GM23338 (cell line): ENCODE measurements around the gene PSMB7. TPM values are rescaled to one million over a fixed set of nuclear protein-coding genes. Genes with fewer than 3 reads are reported as not detected.

Experiments used
- ATAC-seq: fragments of 200-7000 bp; cut with Tn5 transposase; 3 replicates; pipeline ENCODE4 v1.9.1; 2020
- DNase-seq: peaks from one replicate; pipeline ENCODE4 v3.0.0-alpha.2; 2015; ENCODE audit warnings: low spot score
- H2AFZ ChIP-seq: fragments of 200-600 bp; sonication (generic); 2 replicates; pipeline ENCODE4 v1.8.0; 2016; ENCODE audit warnings: antibody characterized with exemption, mild to moderate bottlenecking, moderate library complexity
- H3F3A ChIP-seq: fragments of 200-600 bp; sonication (generic); replicated peaks from 2 replicates; pipeline ENCODE4 v1.8.0; 2017; ENCODE audit warnings: antibody characterized with exemption, mixed run types, low read depth
- H3K27ac ChIP-seq: fragments of 200-600 bp; sonication (generic); 2 replicates; pipeline ENCODE4 v1.6.1; 2016; ENCODE audit warnings: low read depth
- H3K27me3 ChIP-seq: fragments of 200-600 bp; sonication (generic); 2 replicates; pipeline ENCODE4 v1.8.0; 2016; ENCODE audit warnings: mild to moderate bottlenecking, mixed run types, moderate library complexity; ENCODE audit not compliant: insufficient read depth
- H3K36me3 ChIP-seq: fragments of 200-600 bp; sonication (generic); 2 replicates; pipeline ENCODE4 v1.8.0; 2016; ENCODE audit warnings: mild to moderate bottlenecking; ENCODE audit not compliant: insufficient read depth
- H3K4me1 ChIP-seq: fragments of 200-600 bp; sonication (generic); 2 replicates; pipeline ENCODE4 v1.8.0; 2016; ENCODE audit warnings: mild to moderate bottlenecking, moderate library complexity; ENCODE audit not compliant: insufficient read depth
- H3K4me2 ChIP-seq: fragments of 200-600 bp; sonication (generic); 2 replicates; pipeline ENCODE4 v1.7.1; 2017; ENCODE audit warnings: mixed run types
- H3K4me3 ChIP-seq: fragments of 200-600 bp; sonication (generic); 2 replicates; pipeline ENCODE4 v1.6.1; 2016; ENCODE audit warnings: mixed run types
- H3K79me2 ChIP-seq: fragments of 200-600 bp; sonication (generic); replicated peaks from 2 replicates; pipeline ENCODE4 v1.8.0; 2017; ENCODE audit warnings: mild to moderate bottlenecking; ENCODE audit not compliant: insufficient read depth
- H3K9me2 ChIP-seq: fragments of 200-600 bp; sonication (generic); 2 replicates; pipeline ENCODE4 v1.8.0; 2017; ENCODE audit not compliant: insufficient read depth
- H4K20me1 ChIP-seq: fragments of 200-600 bp; sonication (generic); replicated peaks from 2 replicates; pipeline ENCODE4 v1.8.0; 2017; ENCODE audit warnings: mild to moderate bottlenecking; ENCODE audit not compliant: insufficient read depth
- H3K27ac Mint-ChIP-seq: 2 replicates; pipeline ENCODE4 v1.8.0; 2020; ENCODE audit warnings: inconsistent platforms, mild to moderate bottlenecking, moderate library complexity, mixed read lengths
- H3K27me3 Mint-ChIP-seq: 3 replicates; pipeline ENCODE4 v1.8.0; 2022; ENCODE audit warnings: low read depth, mild to moderate bottlenecking, moderate library complexity, mixed read lengths, inconsistent platforms; ENCODE audit not compliant: insufficient read depth, poor library complexity
- H3K36me3 Mint-ChIP-seq: 3 replicates; pipeline ENCODE4 v1.8.0; 2021; ENCODE audit warnings: low read depth, mild to moderate bottlenecking, inconsistent platforms, moderate library complexity, mixed read lengths
- H3K4me1 Mint-ChIP-seq: 3 replicates; pipeline ENCODE4 v1.8.0; 2020; ENCODE audit warnings: mild to moderate bottlenecking, inconsistent platforms, mixed read lengths
- H3K4me3 Mint-ChIP-seq: 3 replicates; pipeline ENCODE4 v1.8.0; 2021; ENCODE audit warnings: moderate library complexity, mild to moderate bottlenecking, inconsistent platforms, mixed read lengths
- H3K9me3 Mint-ChIP-seq: 3 replicates; pipeline ENCODE4 v1.8.0; 2020; ENCODE audit warnings: moderate library complexity, mild to moderate bottlenecking, inconsistent platforms, mixed read lengths
- CREB1 ChIP-seq: fragments of 250-450 bp; sonication (Bioruptor Pico); IDR thresholded peaks from 2 replicates; pipeline ENCODE4 v1.5.0; 2020; ENCODE audit warnings: low read depth, mild to moderate bottlenecking, moderate library complexity
- ETS1 ChIP-seq: IDR thresholded peaks from 2 replicates; pipeline ENCODE4 v1.6.1; 2016; ENCODE audit warnings: antibody characterized with exemption
- EZH2 ChIP-seq: fragments of 200-600 bp; sonication (generic); IDR thresholded peaks from one replicate; pipeline ENCODE4 v1.8.0; 2017; ENCODE audit warnings: antibody characterized with exemption, mild to moderate bottlenecking, low read depth; ENCODE audit not compliant: unreplicated experiment
- EZH2phosphoT487 ChIP-seq: fragments of 200-600 bp; sonication (generic); IDR thresholded peaks from one replicate; pipeline ENCODE4 v1.8.1; 2018; ENCODE audit warnings: antibody characterized with exemption; ENCODE audit not compliant: unreplicated experiment
- NANOG ChIP-seq: IDR thresholded peaks from 2 replicates; pipeline ENCODE4 v1.6.1; 2016; ENCODE audit warnings: antibody characterized with exemption, borderline replicate concordance
- POLR2AphosphoS5 ChIP-seq: IDR thresholded peaks from 2 replicates; pipeline ENCODE4 v1.6.1; 2016; ENCODE audit warnings: antibody characterized with exemption, low read depth
- REST ChIP-seq: IDR thresholded peaks from one replicate; pipeline ENCODE4 v1.6.1; 2018; ENCODE audit warnings: antibody characterized with exemption; ENCODE audit not compliant: unreplicated experiment
- STAT1 ChIP-seq: IDR thresholded peaks from one replicate; pipeline ENCODE4 v1.6.1; 2016; ENCODE audit warnings: antibody characterized with exemption; ENCODE audit not compliant: unreplicated experiment
- ZNF114 ChIP-seq: fragments of 250-450 bp; sonication (Bioruptor Pico); IDR thresholded peaks from 2 replicates; pipeline ENCODE4 v1.5.0; 2020; ENCODE audit warnings: mild to moderate bottlenecking, moderate library complexity
- ZNF331 ChIP-seq: fragments of 250-450 bp; sonication (Bioruptor Pico); IDR thresholded peaks from 2 replicates; pipeline ENCODE4 v1.5.0; 2020; ENCODE audit warnings: low read depth, mild to moderate bottlenecking, moderate library complexity
- polyA plus RNA-seq: library from polyadenylated mRNA; unstranded; fragments of >200 nt; fragmentation: Nextera tagmentation; extraction: Ambion mirVana; gene quantifications from 2 replicates; pipeline ENCODE4 v1.2.1, GENCODE V29; 2016
- total RNA-seq: library from RNA; depleted of rRNA; stranded (reverse); fragments of >200 nt; shearing (Covaris generic); gene quantifications from 2 replicates; pipeline ENCODE4 v1.2.3, GENCODE V29; 2014

PSMB7 gene
- total and polyA plus RNA-seq, 2 experiments from 2014 or later, result 255 to 268 TPM

GRCh38 chr9:124348831-124349230 is 66.4 kb downstream of the PSMB7 start (continued):
- TF ChIP-seq STAT1 (no peak), REST (no peak), ZNF331 (no peak), EZH2phosphoT487 (no peak), EZH2 (no peak), ZNF114 (CRISPR knock-in tag) (no peak), ETS1 (no peak), CREB1 (CRISPR knock-in tag) (no peak)

- H3K4me2 ChIP-seq, result no peak overlapping the region
- H3K27me3 ChIP-seq, result no peaks in the 10 kb centered on the region
- no peaks in the 10 kb centered on the region for H3F3A ChIP-seq
- peaks cover 9% of the 10 kb centered on the region; the same call in 1 of the 2 replicates for H3K4me1 ChIP-seq
- ATAC-seq (no peak), DNase-seq (no peak)
- Mint-ChIP-seq H3K27ac (0 out of 2 replicates have a peak overlapping the region, but pooled peaks have one; percentile 67), H3K36me3 (peaks cover 29% of the 10 kb centered on the region), H3K9me3 (no peaks in the 10 kb centered on the region), H3K4me1 (peaks cover 15% of the 10 kb centered on the region), H3K27me3 (peaks cover 17% of the 10 kb centered on the region), H3K4me3 (no peak overlapping the region)
- H4K20me1 ChIP-seq, result 0 out of 2 replicates have a peak, but pooled peaks cover 2% of the 10 kb centered on the region
- no peak overlapping the region for H2AFZ ChIP-seq
- H3K36me3 ChIP-seq, result peaks cover 8% of the 10 kb centered on the region; the same call in 1 of the 2 replicates
- H3K79me2 ChIP-seq, result no peaks in the 10 kb centered on the region
- TF ChIP-seq STAT1 (no peak), POLR2AphosphoS5 (no peak), EZH2 (no peak), EZH2phosphoT487 (no peak), ZNF331 (no peak), NANOG (no peak)
- H3K9me2 ChIP-seq, result no peaks in the 10 kb centered on the region
- no peak overlapping the region for H3K4me3 ChIP-seq
- H3K27ac ChIP-seq, result no peak overlapping the region
These were observed 66.9 kb downstream of the PSMB7 start for GRCh38 chr9:124348363-124348762.
